HepG2 (cell line): ENCODE data around the gene HTR1D. TPM values are rescaled to one million over a fixed set of nuclear protein-coding genes. Genes with fewer than 3 reads are reported as not detected.
"Not testable (repeated sequence)": the region's sequence is repeated elsewhere in the genome, so short reads cannot be mapped to it uniquely, and the experiment has no call there.

Experiments
- ATAC-seq: fragments of 200-7000 bp; cut with Tn5 transposase; 3 replicates; pipeline ENCODE4 v1.9.1; 2020; ENCODE audit warnings: mild to moderate bottlenecking, moderate library complexity
- BruUV-seq: library from RNA; stranded (reverse); fragments of 400-500 nt; replicated peaks from 2 replicates; lab custom pipeline; 2021; lab: Mats Ljungman, UMichigan
- CTCF ChIA-PET: fragments of 300-600 bp; formaldehyde crosslinking; extraction: SDS; loops from one replicate; lab custom pipeline; 2021; ENCODE audit warnings: low total read pairs, inconsistent platforms, low intra/inter-chr PET ratio; lab: Yijun Ruan, JAX
- POLR2A ChIA-PET: fragments of 350-600 bp; sonication (Branson Sonifier 250); formaldehyde crosslinking; loops from one replicate; lab custom pipeline; 2020; ENCODE audit warnings: antibody characterized with exemption, inconsistent platforms; lab: Yijun Ruan, JAX
- DNase-seq: peaks from one replicate; pipeline ENCODE4 v3.0.0-alpha.2; 2015; ENCODE audit warnings: low spot score
- FAIRE-seq: peaks from 3 replicates; lab custom pipeline; 2011; peaks lifted over from hg19 to GRCh38; lab: Jason Lieb, UNC
- H2AFZ ChIP-seq: one replicate; pipeline ENCODE4 v1.6.1; 2011; ENCODE audit warnings: low read length, inconsistent platforms
- H3K27ac ChIP-seq: fragments of 300-600 bp; 3 replicates; pipeline ENCODE4 v1.8.0; 2011; ENCODE audit warnings: mixed run types, mild to moderate bottlenecking, mixed read lengths, low read length, inconsistent platforms; ENCODE audit not compliant: insufficient read depth; ENCODE audit errors: extremely low read length
- H3K27me3 ChIP-seq, 2 experiments: fragments of 200-600 bp in 1 of 2; 2 replicates in 1 of 2; 3 replicates in 1 of 2; pipeline versions ENCODE4 v1.6.0 to v1.8.0; 2011; ENCODE audit warnings: low read length in 2 of 2, mild to moderate bottlenecking in 2 of 2, moderate library complexity in 2 of 2, inconsistent platforms in 1 of 2; ENCODE audit not compliant: insufficient read depth in 2 of 2, control insufficient read depth in 1 of 2
- H3K36me3 ChIP-seq, 2 experiments: fragments of 200-600 bp in 1 of 2; replicated peaks in 1 of 2; 2 replicates in 1 of 2; 3 replicates in 1 of 2; pipeline versions ENCODE4 v1.5.1 to v1.8.0; 2011; ENCODE audit warnings: low read length in 2 of 2, inconsistent platforms in 1 of 2; ENCODE audit not compliant: insufficient read depth in 2 of 2, control insufficient read depth in 1 of 2
- H3K4me1 ChIP-seq: 2 replicates; pipeline ENCODE4 v1.5.1; 2012; ENCODE audit warnings: low read length, inconsistent platforms; ENCODE audit not compliant: insufficient read depth
- H3K4me2 ChIP-seq: 2 replicates; pipeline ENCODE4 v1.6.0; 2011; ENCODE audit warnings: low read depth, low read length, inconsistent platforms
- H3K4me3 ChIP-seq, 3 experiments: fragments of 200-600 bp in 1 of 3; sonication (generic), shearing (Covaris generic) in 1 of 3; replicated peaks in 1 of 3; 2 replicates each; pipeline ENCODE4 v1.5.1; 2011 to 2016; ENCODE audit warnings: low read length in 3 of 3, inconsistent platforms in 2 of 3, low read depth in 2 of 3, mild to moderate bottlenecking in 2 of 3, control low read depth in 1 of 3, mixed read lengths in 1 of 3; ENCODE audit not compliant: insufficient read depth in 1 of 3
- H3K79me2 ChIP-seq: one replicate; pipeline ENCODE4 v1.6.1; 2011; ENCODE audit warnings: low read length, inconsistent platforms; ENCODE audit not compliant: insufficient read depth
- H3K9ac ChIP-seq: 2 replicates; pipeline ENCODE4 v1.6.0; 2011; ENCODE audit warnings: mild to moderate bottlenecking, low read depth, low read length, inconsistent platforms; ENCODE audit not compliant: insufficient read depth
- H3K9me3 ChIP-seq: 2 replicates; pipeline ENCODE4 v1.5.1; 2012; ENCODE audit warnings: mild to moderate bottlenecking, low read length
- H4K20me1 ChIP-seq: 2 replicates; pipeline ENCODE4 v1.6.0; 2011; ENCODE audit warnings: inconsistent platforms, mild to moderate bottlenecking, low read length, moderate library complexity; ENCODE audit not compliant: insufficient read depth
- CEBPB ChIP-seq: IDR thresholded peaks from 2 replicates; pipeline ENCODE4 v1.6.1; 2011; ENCODE audit warnings: low read depth, low read length, improper control_type of control experiment, borderline replicate concordance
- DPF2 ChIP-seq: sonication (generic); formaldehyde crosslinking; IDR thresholded peaks from 2 replicates; pipeline ENCODE4 v1.4.0; 2020; ENCODE audit warnings: mild to moderate bottlenecking, low read depth, missing genetic modification reagents, borderline replicate concordance
- EP300 ChIP-seq, 3 experiments: sonication (generic) in 1 of 3; formaldehyde crosslinking in 1 of 3; IDR thresholded peaks; 2 replicates each; pipeline versions ENCODE4 v1.5.1 to v1.6.1; 2011 to 2020; ENCODE audit warnings: low read depth in 2 of 3, low read length in 2 of 3, borderline replicate concordance in 1 of 3, improper control_type of control experiment in 1 of 3, mild to moderate bottlenecking in 1 of 3, missing genetic modification reagents in 1 of 3, moderate library complexity in 1 of 3
- FOXO1 ChIP-seq: sonication (generic); formaldehyde crosslinking; IDR thresholded peaks from 2 replicates; pipeline ENCODE4 v1.4.0; 2020; ENCODE audit warnings: missing genetic modification reagents
- HNF1B ChIP-seq: sonication (generic); formaldehyde crosslinking; IDR thresholded peaks from 2 replicates; pipeline ENCODE4 v1.5.1; 2020; ENCODE audit warnings: mild to moderate bottlenecking, moderate library complexity, missing genetic modification reagents
- KDM2A ChIP-seq: sonication (generic); formaldehyde crosslinking; IDR thresholded peaks from 2 replicates; pipeline ENCODE4 v1.4.0; 2020; ENCODE audit warnings: low read depth, missing genetic modification reagents, borderline replicate concordance
- MEIS1 ChIP-seq: sonication (generic); formaldehyde crosslinking; IDR thresholded peaks from 2 replicates; pipeline ENCODE4 v1.9.0; 2021; ENCODE audit warnings: mild to moderate bottlenecking, missing genetic modification reagents, moderate library complexity, borderline replicate concordance
- NFE2L2 ChIP-seq: fragments of 150-350 bp; IDR thresholded peaks from 2 replicates; pipeline ENCODE4 v1.6.1; 2014; ENCODE audit warnings: low read length
- SOX6 ChIP-seq, 2 experiments: fragments of 450-650 bp in 1 of 2; sonication (generic) in 1 of 2; formaldehyde crosslinking in 1 of 2; IDR thresholded peaks; 2 replicates each; pipeline versions ENCODE4 v1.4.0 to v1.6.1; 2017 to 2020; ENCODE audit warnings: antibody characterized with exemption in 1 of 2, mild to moderate bottlenecking in 1 of 2, missing genetic modification reagents in 1 of 2
- SSRP1 ChIP-seq: IDR thresholded peaks from 2 replicates; pipeline ENCODE4 v1.6.1; 2016; ENCODE audit warnings: control low read depth
- ZBTB38 ChIP-seq: sonication (generic); formaldehyde crosslinking; IDR thresholded peaks from 2 replicates; pipeline ENCODE4 v1.5.1; 2020; ENCODE audit warnings: mild to moderate bottlenecking, missing genetic modification reagents
- ZNF362 ChIP-seq: sonication (generic); formaldehyde crosslinking; IDR thresholded peaks from 2 replicates; pipeline ENCODE4 v1.4.0; 2020; ENCODE audit warnings: missing genetic modification reagents, mild to moderate bottlenecking, borderline replicate concordance
- ZNF430 ChIP-seq: sonication (generic); formaldehyde crosslinking; IDR thresholded peaks from 2 replicates; pipeline ENCODE4 v1.9.0; 2021; ENCODE audit warnings: mild to moderate bottlenecking, missing genetic modification reagents
- ZNF460 ChIP-seq: sonication (generic); formaldehyde crosslinking; IDR thresholded peaks from 2 replicates; pipeline ENCODE4 v1.5.1; 2020; ENCODE audit warnings: missing genetic modification reagents, mild to moderate bottlenecking, borderline replicate concordance
- ZNF501 ChIP-seq: sonication (generic); formaldehyde crosslinking; IDR thresholded peaks from 2 replicates; pipeline ENCODE4 v1.5.1; 2020; ENCODE audit warnings: mild to moderate bottlenecking, moderate library complexity, missing genetic modification reagents
- ZNF607 ChIP-seq: sonication (generic); formaldehyde crosslinking; IDR thresholded peaks from 2 replicates; pipeline ENCODE4 v1.5.1; 2020; ENCODE audit warnings: missing genetic modification reagents, mild to moderate bottlenecking, borderline replicate concordance
- ZNF770 ChIP-seq: sonication (generic); formaldehyde crosslinking; IDR thresholded peaks from 2 replicates; pipeline ENCODE4 v1.5.0; 2020; ENCODE audit warnings: mild to moderate bottlenecking, missing genetic modification reagents
- WGBS: methylation state at CpG from one replicate; pipeline ENCODE4 v1.1.6; 2017; ENCODE audit warnings: low lambda C conversion rate; 5-methylcytosine and 5-hydroxymethylcytosine counted together
- in situ Hi-C: cut with HindIII; loops from 2 replicates; pipeline ENCODE4 v1.10.0; 2017; ENCODE audit warnings: low pct_unique_long_range_greater_than_20kb; ENCODE audit not compliant: extremely low pct_ligation_motif_present
- intact Hi-C: fragments of 100-400 bp; cut with micrococcal nuclease; formaldehyde crosslinking; loops from one replicate; pipeline ENCODE4 v1.10.0; 2022; ENCODE audit not compliant: unreplicated experiment
- polyA plus RNA-seq, 8 experiments: library from polyadenylated mRNA; depleted of rRNA in 3 of 8; stranded (reverse) in 7 of 8; unstranded in 1 of 8; fragments of >200 nt; fragmentation: Illumina TruSeq in 4 of 8; extraction: Trizol in 4 of 8; gene quantifications; 2 replicates each; pipeline versions ENCODE4 v1.2.1 to v1.2.3, GENCODE V29; 2011 to 2016; ENCODE audit warnings: low read depth in 4 of 8, missing spikeins in 1 of 8, mixed read lengths in 1 of 8; ENCODE audit not compliant: insufficient read depth in 1 of 8
- total RNA-seq, 5 experiments: library from RNA; depleted of rRNA; stranded (reverse); fragments of >200 nt; fragmentation: Illumina TruSeq; extraction: Trizol; gene quantifications; 2 replicates each; pipeline ENCODE4 v1.2.3, GENCODE V29; 2016; ENCODE audit warnings: low read depth in 1 of 5

Gene HTR1D
- total and polyA plus RNA-seq, 2 of the 13 experiments (the other 11 are each of a cell fraction or from before 2014, with no cell fraction given) = 0.04 to 0.07 TPM

GRCh38 chr1:23188936-23189452 lies 28.3 kb downstream of the HTR1D start:
- H4K20me1 ChIP-seq; intact Hi-C loops; H3K79me2 ChIP-seq; BruUV-seq; H2AFZ ChIP-seq; H3K36me3 ChIP-seq; FAIRE-seq; H3K27me3 ChIP-seq; H3K9me3 ChIP-seq; TF ChIP-seq EP300 (CRISPR knock-in tag; IDR thresholded peaks at IDR 0.05; ENCODE audit: borderline replicate concordance); SOX6 (IDR thresholded peaks at IDR 0.05): not testable (repeated sequence)
- 13% methylated on average over 13 of the region's 13 CpGs for WGBS
- peak overlapping the region; percentile 39 for H3K9ac ChIP-seq
- CTCF ChIA-PET = interaction anchor here (6.7 kb wide), 1 partner anchor 90 kb away, joined by 110 read pairs; no protein-coding TSS in a partner anchor
- DNase-seq (peak; percentile 78), ATAC-seq (peak; percentile 50)
- H3K27ac ChIP-seq = peak overlapping the region; percentile 75
- H3K4me2 ChIP-seq = peak overlapping the region; percentile 82
- peak overlapping the region in 2 of 3 experiments; percentile 24 to 48; a peak in 4 of 6 replicates for H3K4me3 ChIP-seq
- POLR2A ChIA-PET = interaction anchor here (1.5 kb wide), 1 partner anchor 34 kb away, joined by 4 read pairs; no protein-coding TSS in a partner anchor
- H3K4me1 ChIP-seq = peaks cover 39% of the 10 kb centered on the region
- in situ Hi-C loops = loop anchor here (5.0 kb wide), 1 partner anchor 92 kb away; no protein-coding TSS in a partner anchor
- TF ChIP-seq KDM2A (CRISPR knock-in tag) (0 out of 2 replicates have a peak, but pooled peaks have one; percentile 23), EP300 (IDR thresholded peaks at IDR 0.05; ENCODE audit: low read depth in 2 of 2, low read length in 2 of 2) (0 out of 4 replicates have a peak, but pooled peaks of 1 of the 2 experiments have one; percentile 18), HNF1B (CRISPR knock-in tag) (0 out of 2 replicates have a peak, but pooled peaks have one; percentile 2), FOXO1 (CRISPR knock-in tag) (peak; percentile 47; the same call in 1 of the 2 replicates), ZNF770 (CRISPR knock-in tag) (0 out of 2 replicates have a peak, but pooled peaks have one; percentile 13), SOX6 (CRISPR knock-in tag; IDR thresholded peaks at IDR 0.05) (0 out of 2 replicates have a peak, but pooled peaks have one; percentile 4), NFE2L2 (peak; percentile 30; the same call in 1 of the 2 replicates), SSRP1 (peak; percentile 23; the same call in 1 of the 2 replicates), MEIS1 (peak; percentile 31; the same call in 1 of the 2 replicates), ZNF460 (CRISPR knock-in tag) (peak; percentile 92), DPF2 (CRISPR knock-in tag) (0 out of 2 replicates have a peak, but pooled peaks have one; percentile 20), ZNF501 (CRISPR knock-in tag) (peak; percentile 47; the same call in 1 of the 2 replicates), ZNF607 (0 out of 2 replicates have a peak, but pooled peaks have one; percentile 34), CEBPB (peak; percentile 66; the same call in 1 of the 2 replicates), ZNF362 (CRISPR knock-in tag) (peak; percentile 85; the same call in 1 of the 2 replicates), ZNF430 (CRISPR knock-in tag) (peak; percentile 39; the same call in 1 of the 2 replicates), ZBTB38 (0 out of 2 replicates have a peak, but pooled peaks have one; percentile 10)
